Progenitor cell of endocrine pancreas (in vitro differentiated cells): ENCODE results near the gene POU5F1. TPM values are rescaled to one million over a fixed set of nuclear protein-coding genes. Genes with fewer than 3 reads are reported as not detected.

Experiments used
- DNase-seq: peaks from one replicate; pipeline ENCODE4 v3.0.0; 2021; ENCODE audit warnings: low spot score; ENCODE audit not compliant: unreplicated experiment
- H3K27ac Mint-ChIP-seq: 2 replicates; pipeline ENCODE4 v1.8.0; 2021; ENCODE audit warnings: mild to moderate bottlenecking, moderate library complexity, mixed read lengths
- H3K27me3 Mint-ChIP-seq: 2 replicates; pipeline ENCODE4 v1.8.0; 2021; ENCODE audit warnings: mixed read lengths
- H3K36me3 Mint-ChIP-seq: 2 replicates; pipeline ENCODE4 v1.8.0; 2022; ENCODE audit warnings: mixed read lengths; ENCODE audit not compliant: insufficient read depth
- H3K4me1 Mint-ChIP-seq: 2 replicates; pipeline ENCODE4 v1.8.0; 2021; ENCODE audit warnings: low read depth, mixed read lengths
- H3K4me3 Mint-ChIP-seq: 2 replicates; pipeline ENCODE4 v1.8.0; 2021; ENCODE audit warnings: low read depth, mild to moderate bottlenecking, moderate library complexity, mixed read lengths
- H3K9me3 Mint-ChIP-seq: 2 replicates; pipeline ENCODE4 v1.8.0; 2021; ENCODE audit warnings: low read depth, mixed read lengths
- CTCF ChIP-seq: fragments of 200-600 bp; sonication (generic); IDR thresholded peaks from one replicate; pipeline ENCODE4 v1.5.0; 2021; ENCODE audit warnings: antibody characterized with exemption, mild to moderate bottlenecking; ENCODE audit not compliant: unreplicated experiment
- total RNA-seq: library from RNA; stranded (reverse); gene quantifications from 2 replicates; pipeline ENCODE4 v1.2.1, GENCODE V29; 2021

Gene POU5F1
- total RNA-seq, 1 donor from 2014 or later = 1.6 TPM

- H3K9me3 Mint-ChIP-seq = no peaks in the 10 kb centered on the region
- H3K27me3 Mint-ChIP-seq = peaks cover 10% of the 10 kb centered on the region
- TF ChIP-seq CTCF = no peak
- H3K36me3 Mint-ChIP-seq = peaks cover 5% of the 10 kb centered on the region
- peak overlapping the region; percentile 79 for H3K4me3 Mint-ChIP-seq
- DNase-seq = no peak
- peaks cover 12% of the 10 kb centered on the region for H3K4me1 Mint-ChIP-seq
- no peak overlapping the region for H3K27ac Mint-ChIP-seq
These were observed 13.8 kb downstream of the POU5F1 start for GRCh38 chr6:31156641-31157040.

- no peaks in the 10 kb centered on the region for H3K9me3 Mint-ChIP-seq
- peaks cover 7% of the 10 kb centered on the region for H3K27me3 Mint-ChIP-seq
- DNase-seq = no peak
- H3K4me1 Mint-ChIP-seq = peaks cover 12% of the 10 kb centered on the region
- TF ChIP-seq CTCF = no peak
- H3K4me3 Mint-ChIP-seq = no peak overlapping the region
- H3K27ac Mint-ChIP-seq = no peak overlapping the region
- H3K36me3 Mint-ChIP-seq = peaks cover 13% of the 10 kb centered on the region
These were observed 16.0 kb downstream of the POU5F1 start for GRCh38 chr6:31154436-31154835.

GRCh38 chr6:31152781-31153180 is 17.7 kb downstream of the POU5F1 start:
- Mint-ChIP-seq H3K27me3 (no peaks in the 10 kb centered on the region), H3K4me3 (no peak overlapping the region), H3K27ac (no peak overlapping the region), H3K9me3 (no peaks in the 10 kb centered on the region), H3K4me1 (peaks cover 3% of the 10 kb centered on the region), H3K36me3 (peaks cover 13% of the 10 kb centered on the region)
- no peak for TF ChIP-seq CTCF
- no peak for DNase-seq

- TF ChIP-seq CTCF = no peak
- Mint-ChIP-seq H3K27ac (no peak overlapping the region), H3K36me3 (peaks cover 12% of the 10 kb centered on the region), H3K9me3 (no peaks in the 10 kb centered on the region), H3K27me3 (no peaks in the 10 kb centered on the region), H3K4me1 (no peaks in the 10 kb centered on the region), H3K4me3 (no peak overlapping the region)
- no peak for DNase-seq
These were observed 20.5 kb downstream of the POU5F1 start for GRCh38 chr6:31149827-31150447.

GRCh38 chr6:31145386-31145785 is 25.1 kb downstream of the POU5F1 start:
- Mint-ChIP-seq H3K4me1 (no peaks in the 10 kb centered on the region), H3K36me3 (peaks cover 6% of the 10 kb centered on the region), H3K9me3 (no peaks in the 10 kb centered on the region), H3K27ac (no peak overlapping the region), H3K4me3 (no peak overlapping the region), H3K27me3 (no peaks in the 10 kb centered on the region)
- no peak for TF ChIP-seq CTCF
- no peak for DNase-seq
